ENCODE measurements around the gene SRPRA. TPM values are rescaled to one million over a fixed set of nuclear protein-coding genes. Genes with fewer than 3 reads are reported as not detected.

The SRPRA gene
- total RNA-seq (2013; cell fraction: nucleolus; rRNA removed) = 157 and 172 TPM in 2 replicates
- 88.1 and 90.3 TPM in 2 replicates for total RNA-seq (2014; rRNA removed)
- total RNA-seq (2014; rRNA removed; fragmentation: Illumina TruSeq; extraction: Trizol) = 71.8 and 75.4 TPM in 2 replicates
- 105 and 114 TPM in 2 replicates for total RNA-seq (2021)
- polyA plus RNA-seq (2011; ENCODE audit: low read depth) = 85.7 TPM
- polyA plus RNA-seq (2011; rRNA removed) = 51.5 and 89.7 TPM in 2 replicates
- 97.7 and 110 TPM in 2 replicates for polyA plus RNA-seq (2011; cell fraction: cytosol; rRNA removed)
- polyA plus RNA-seq (2011; cell fraction: nucleus; rRNA removed) = 172 and 180 TPM in 2 replicates
- polyA plus RNA-seq (2012) = 102 and 104 TPM in 2 replicates
- polyA plus RNA-seq (2014; fragmentation: Illumina TruSeq; extraction: Trizol) = 104 and 119 TPM in 2 replicates
- polyA plus RNA-seq (2014; fragmentation: Nextera tagmentation; extraction: Ambion mirVana) = 10 to 100 TPM; 29.6 to 50.4 TPM
- polyA plus RNA-seq (2014; rRNA removed) = 92.2 and 96.0 TPM in 2 replicates
- polyA plus RNA-seq (2016; fragmentation: Nextera tagmentation; extraction: Ambion mirVana) = 100 to 1,000 TPM; 119 to 131 TPM
- polyA minus RNA-seq (2011; rRNA and poly(A)+ RNA removed) = 104 and 115 TPM in 2 replicates
- polyA minus RNA-seq (2011; cell fraction: cytosol; rRNA and poly(A)+ RNA removed) = 31.8 and 40.0 TPM in 2 replicates
- 71.4 and 97.0 TPM in 2 replicates for polyA minus RNA-seq (2011; cell fraction: nucleus; rRNA and poly(A)+ RNA removed)
- Bru-seq, nascent RNA = percentile 98 among the genes with signal in this experiment
- BruChase-seq, experiment 1, labeled RNA remaining after a 6-hour chase = percentile 99 among the genes with signal in this experiment
- BruChase-seq, experiment 2, labeled RNA remaining after a 2-hour chase = percentile 99 among the genes with signal in this experiment
- long read RNA-seq, experiment 1, transcript SRPRA-201 (14 exons, 3,069 nt) = major isoform, 31 of 35 reads
- long read RNA-seq, experiment 1, partial matches to known transcripts = 2 of 35 reads
- long read RNA-seq, experiment 1, other reads (novel, unspliced or antisense) = 2 of 35 reads
- long read RNA-seq, experiment 2, transcript SRPRA-201 (14 exons, 3,069 nt) = major isoform, 41 of 83 reads
- long read RNA-seq, experiment 2, partial matches to known transcripts = 27 of 83 reads
- long read RNA-seq, experiment 2, other reads (novel, unspliced or antisense) = 11 of 83 reads

- ATAC-seq (peak; percentile 99), DNase-seq (ENCODE audit: low read depth, low spot score) (peak; percentile 93), FAIRE-seq (peak; percentile 98)
- Histone ChIP-seq H3K4me3 (peak within 1 kb of the TSS; percentile 96), H3K9me3 (replicated peaks; ENCODE audit: control insufficient read depth, insufficient read depth, low read length) (no peaks in the 10 kb centered on the region), H3K27ac (ENCODE audit: control insufficient read depth, insufficient read depth) (peak within 1 kb of the TSS; percentile 85), H4K20me1 (ENCODE audit: control insufficient read depth, insufficient read depth) (no peaks in the 10 kb centered on the region; the same call in 1 of the 2 replicates), H3K4me1 (ENCODE audit: control insufficient read depth, insufficient read depth, low read length) (peaks cover 3% of the 10 kb centered on the region; the same call in 1 of the 2 replicates), H2AFZ (ENCODE audit: control insufficient read depth, low read depth, low read length) (peak within 1 kb of the TSS; percentile 76), H3K27me3 (replicated peaks in 1 of 2; ENCODE audit: control insufficient read depth in 2 of 2, insufficient read depth in 2 of 2, low read length in 1 of 2) (no peaks in the 10 kb centered on the region), H3K36me3 (ENCODE audit: control insufficient read depth in 2 of 2, insufficient read depth in 2 of 2, low read length in 1 of 2) (peaks cover 15 to 52% of the 10 kb centered on the region in 2 experiments), H3K9ac (ENCODE audit: control insufficient read depth, insufficient read depth, low read length) (peak within 1 kb of the TSS; percentile 97), H3K79me2 (ENCODE audit: control insufficient read depth, insufficient read depth, low read length) (peaks cover 37% of the 10 kb centered on the region), H3K4me2 (ENCODE audit: control insufficient read depth, insufficient read depth) (peak within 1 kb of the TSS; percentile 98)
- ChIA-PET RAD21 (ENCODE audit: unreplicated experiment) (interaction anchor here (0.6 to 0.7 kb wide), 2 partner anchors 212 to 326 kb away, joined by 3 read pairs; no protein-coding TSS in a partner anchor), CTCF (interaction anchor here (0.9 to 2.4 kb wide), 3 partner anchors 42 to 212 kb away, joined by 3 to 7 read pairs (median 5); no protein-coding TSS in a partner anchor), SMC1A (ENCODE audit: uncharacterized antibody, unreplicated experiment) (interaction anchor here (0.8 to 2.1 kb wide), 4 partner anchors 14 to 57 kb away, joined by 3 to 8 read pairs (median 4); partner anchors contain the start of genes DCPS, FAM118B and RPUSD4), POLR2A (interaction anchor here (0.6 to 2.9 kb wide), 10 partner anchors 11 to 251 kb away, joined by 3 to 10 read pairs (median 4); partner anchors contain the start of gene TIRAP)
- intact Hi-C loops (cut with micrococcal nuclease; ENCODE audit: unreplicated experiment) = loop anchor here (2.0 to 5.0 kb wide), 2 partner anchors 36 to 57 kb away; partner anchors contain the start of genes DCPS, FAM118B and RPUSD4
- WGBS (ENCODE audit: insufficient coverage, insufficient replicate concordance, low lambda C conversion rate, missing lambda C conversion rate) = 1% methylated on average over 63 of the region's 64 CpGs
- TSS peak; percentile 90 for BruUV-seq (replicated peaks)
- in situ Hi-C loops (cut with MboI) = no loop called here
- peak; percentile 94 for TF ChIP-seq POLR2A (IDR thresholded peaks at IDR 0.05; ENCODE audit: low read depth, low read length)
- TF ChIP-seq LARP7 (IDR thresholded peaks at IDR 0.05) = peak; percentile 33; the same call in 1 of the 2 replicates
- TF ChIP-seq USF1 (IDR thresholded peaks at IDR 0.05; ENCODE audit: borderline replicate concordance, extremely low read length, insufficient read depth, low read depth, low read length) = peak; percentile 87
- no peak for TF ChIP-seq PAX8 (IDR thresholded peaks at IDR 0.05)
- TF ChIP-seq HDAC6 (IDR thresholded peaks at IDR 0.05; ENCODE audit: unreplicated experiment) = no peak
- 0 out of 2 replicates have a peak, but pooled peaks have one; percentile 5 for TF ChIP-seq RUNX3 (IDR thresholded peaks at IDR 0.05; ENCODE audit: low read length)
- peak; percentile 26; the same call in 1 of the 2 replicates for TF ChIP-seq BACH1 (IDR thresholded peaks at IDR 0.05; ENCODE audit: borderline replicate concordance)
- TF ChIP-seq GABPA (IDR thresholded peaks at IDR 0.05; ENCODE audit: low read depth) = peak; percentile 92
- peak; percentile 90 for TF ChIP-seq NR2C1 (IDR thresholded peaks at IDR 0.05)
- TF ChIP-seq BCL3 (IDR thresholded peaks at IDR 0.05; ENCODE audit: borderline replicate concordance, insufficient read depth, low read depth, low read length, poor library complexity, severe bottlenecking) = peak; percentile 37
- TF ChIP-seq ZNF24 (IDR thresholded peaks at IDR 0.05) = no peak
- TF ChIP-seq SMAD5 (IDR thresholded peaks at IDR 0.05; ENCODE audit: low read depth) = peak; percentile 82
- TF ChIP-seq BRCA1 (IDR thresholded peaks at IDR 0.05; ENCODE audit: low read depth, low read length) = no peak
- peak; percentile 99 for TF ChIP-seq CREM (IDR thresholded peaks at IDR 0.05; ENCODE audit: low read depth)
- peak; percentile 91 for TF ChIP-seq IKZF1 (conservative IDR thresholded peaks at IDR 0.05)
- TF ChIP-seq STAT1 (conservative IDR thresholded peaks at IDR 0.05) = no peak
- TF ChIP-seq IKZF2 (IDR thresholded peaks at IDR 0.05) = peak; percentile 39 to 61
- TF ChIP-seq HCFC1 (IDR thresholded peaks at IDR 0.05; ENCODE audit: low read length) = peak; percentile 76
These were observed at the start of gene SRPRA, which contains the start of gene FOXRED1 for GRCh38 chr11:126268708-126269579. Gene SRPRA (minus strand): TSS chr11:126268895. CDS start chr11:126268804, 91 bp downstream. Gene FOXRED1 (plus strand): TSS chr11:126269154. CDS start chr11:126269207, 53 bp downstream.

All from GM12878 (cell line).